Keratinocyte (primary cell): ENCODE measurements around the gene AP3B1. TPM values are rescaled to one million over a fixed set of nuclear protein-coding genes. Genes with fewer than 3 reads are reported as not detected.
A peak's percentile ranks its signal among the peaks of the same experiment; 100 is the strongest.

Source experiments
- DNase-seq: peaks from one replicate; pipeline ENCODE4 v3.0.0-alpha.2; 2011; ENCODE audit warnings: low read depth, missing footprints, low spot score
- FAIRE-seq: peaks from 2 replicates; lab custom pipeline; 2011; peaks lifted over from hg19 to GRCh38; lab: Jason Lieb, UNC
- H2AFZ ChIP-seq: 2 replicates; pipeline ENCODE4 v1.6.0; 2012; ENCODE audit warnings: low read length, control low read depth, inconsistent platforms; ENCODE audit not compliant: control insufficient read depth
- H3K27ac ChIP-seq: 2 replicates; pipeline ENCODE4 v1.5.1; 2011; ENCODE audit warnings: low read length; ENCODE audit not compliant: control insufficient read depth, insufficient read depth
- H3K27me3 ChIP-seq: 3 replicates; pipeline ENCODE4 v1.6.0; 2011; ENCODE audit warnings: low read length; ENCODE audit not compliant: control insufficient read depth, insufficient read depth; ENCODE audit errors: extremely low read depth
- H3K36me3 ChIP-seq, 2 experiments: 2 replicates in 1 of 2; 3 replicates in 1 of 2; pipeline ENCODE4 v1.5.1; 2011; ENCODE audit warnings: low read length in 2 of 2, mild to moderate bottlenecking in 1 of 2; ENCODE audit not compliant: control insufficient read depth in 2 of 2, insufficient read depth in 2 of 2; ENCODE audit errors: extremely low read depth in 1 of 2
- H3K4me1 ChIP-seq: 3 replicates; pipeline ENCODE4 v1.5.1; 2011; ENCODE audit warnings: low read length; ENCODE audit not compliant: control insufficient read depth, insufficient read depth; ENCODE audit errors: extremely low read depth
- H3K4me2 ChIP-seq: 3 replicates; pipeline ENCODE4 v1.6.0; 2011; ENCODE audit warnings: low read depth, low read length; ENCODE audit not compliant: control insufficient read depth, insufficient read depth; ENCODE audit errors: extremely low read depth
- H3K4me3 ChIP-seq, 3 experiments: fragments of 200-600 bp in 1 of 3; sonication (generic) in 1 of 3; 2 replicates in 2 of 3; 3 replicates in 1 of 3; pipeline ENCODE4 v1.5.1; 2011 to 2016; ENCODE audit warnings: low read length in 3 of 3, mild to moderate bottlenecking in 3 of 3, control low read depth in 2 of 3, inconsistent platforms in 1 of 3, low read depth in 1 of 3, mixed read lengths in 1 of 3, mixed run types in 1 of 3, moderate library complexity in 1 of 3; ENCODE audit not compliant: control insufficient read depth in 2 of 3, insufficient read depth in 2 of 3; ENCODE audit errors: extremely low read depth in 1 of 3
- H3K79me2 ChIP-seq: 2 replicates; pipeline ENCODE4 v1.6.0; 2012; ENCODE audit warnings: low read length; ENCODE audit not compliant: control insufficient read depth, insufficient read depth
- H3K9ac ChIP-seq: 3 replicates; pipeline ENCODE4 v1.6.0; 2011; ENCODE audit warnings: low read length; ENCODE audit not compliant: control insufficient read depth, insufficient read depth; ENCODE audit errors: extremely low read depth
- H3K9me1 ChIP-seq: 3 replicates; pipeline ENCODE4 v1.6.0; 2011; ENCODE audit warnings: low read length; ENCODE audit not compliant: control insufficient read depth, insufficient read depth; ENCODE audit errors: extremely low read depth
- H3K9me3 ChIP-seq: 2 replicates; pipeline ENCODE4 v1.5.1; 2012; ENCODE audit warnings: low read depth, low read length; ENCODE audit not compliant: control insufficient read depth
- H4K20me1 ChIP-seq: 3 replicates; pipeline ENCODE4 v1.6.0; 2011; ENCODE audit warnings: low read length; ENCODE audit not compliant: control insufficient read depth, insufficient read depth; ENCODE audit errors: extremely low read depth
- EZH2 ChIP-seq: IDR thresholded peaks from one replicate; pipeline ENCODE4 v1.6.1; 2012; ENCODE audit warnings: inconsistent platforms, mild to moderate bottlenecking, low read length, moderate library complexity
- dilution Hi-C: fragments of 300-500 bp; cut with MboI; formaldehyde crosslinking; loops from one replicate; pipeline ENCODE4 v1.7.0; 2020; ENCODE audit warnings: low sequenced_read_pairs; ENCODE audit not compliant: extremely low pct_ligation_motif_present
- polyA plus RNA-seq, 5 experiments: library from polyadenylated mRNA; depleted of rRNA in 3 of 5; stranded (reverse) in 3 of 5; stranded (forward) in 1 of 5; unstranded in 1 of 5; fragments of >200 nt; gene quantifications; 1 replicate in 1 of 5; 2 replicates in 3 of 5; 3 replicates in 1 of 5; pipeline versions ENCODE4 v1.2.1 to v1.2.3, GENCODE V29; 2011 to 2012; ENCODE audit warnings: missing spikeins in 2 of 5, low read depth in 1 of 5, low replicate concordance in 1 of 5
- TF ChIP-seq, protein P1 (sequence below), 3 experiments: IDR thresholded peaks in 1 of 3; conservative IDR thresholded peaks in 1 of 3; optimal IDR thresholded peaks in 1 of 3; 2 replicates in 2 of 3; 3 replicates in 1 of 3; pipeline versions ENCODE3 to v1.5.1; 2011; ENCODE audit warnings: low read length in 3 of 3, mild to moderate bottlenecking in 3 of 3, moderate library complexity in 2 of 3, control low read depth in 1 of 3, inconsistent platforms in 1 of 3; ENCODE audit not compliant: insufficient read depth in 2 of 3; ENCODE audit errors: extremely low read depth in 1 of 3

AP3B1 gene
- polyA plus RNA-seq, 1 donor (not counting 4 experiments of a cell fraction or from before 2014, with no cell fraction given), result 65.1 TPM

GRCh38 chr5:78331523-78332080 lies 37.1 kb upstream of the AP3B1 start:
- Histone ChIP-seq H3K36me3 (no peaks in the 10 kb centered on the region), H3K9me1 (no peaks in the 10 kb centered on the region), H3K4me1 (peaks cover 22% of the 10 kb centered on the region), H2AFZ (no peak overlapping the region), H3K79me2 (no peaks in the 10 kb centered on the region), H3K4me2 (no peak overlapping the region), H4K20me1 (no peaks in the 10 kb centered on the region), H3K4me3 (no peak overlapping the region), H3K27me3 (no peaks in the 10 kb centered on the region), H3K27ac (no peak overlapping the region), H3K9ac (no peak overlapping the region), H3K9me3 (no peaks in the 10 kb centered on the region)
- dilution Hi-C loops, result no loop called here
- no peak for TF ChIP-seq EZH2
- TF ChIP-seq, protein P1, sequence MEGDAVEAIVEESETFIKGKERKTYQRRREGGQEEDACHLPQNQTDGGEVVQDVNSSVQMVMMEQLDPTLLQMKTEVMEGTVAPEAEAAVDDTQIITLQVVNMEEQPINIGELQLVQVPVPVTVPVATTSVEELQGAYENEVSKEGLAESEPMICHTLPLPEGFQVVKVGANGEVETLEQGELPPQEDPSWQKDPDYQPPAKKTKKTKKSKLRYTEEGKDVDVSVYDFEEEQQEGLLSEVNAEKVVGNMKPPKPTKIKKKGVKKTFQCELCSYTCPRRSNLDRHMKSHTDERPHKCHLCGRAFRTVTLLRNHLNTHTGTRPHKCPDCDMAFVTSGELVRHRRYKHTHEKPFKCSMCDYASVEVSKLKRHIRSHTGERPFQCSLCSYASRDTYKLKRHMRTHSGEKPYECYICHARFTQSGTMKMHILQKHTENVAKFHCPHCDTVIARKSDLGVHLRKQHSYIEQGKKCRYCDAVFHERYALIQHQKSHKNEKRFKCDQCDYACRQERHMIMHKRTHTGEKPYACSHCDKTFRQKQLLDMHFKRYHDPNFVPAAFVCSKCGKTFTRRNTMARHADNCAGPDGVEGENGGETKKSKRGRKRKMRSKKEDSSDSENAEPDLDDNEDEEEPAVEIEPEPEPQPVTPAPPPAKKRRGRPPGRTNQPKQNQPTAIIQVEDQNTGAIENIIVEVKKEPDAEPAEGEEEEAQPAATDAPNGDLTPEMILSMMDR (optimal IDR thresholded peaks at IDR 0.05 in 1 of 3, IDR thresholded peaks at IDR 0.05 in 1 of 3, conservative IDR thresholded peaks at IDR 0.05 in 1 of 3; ENCODE audit: extremely low read depth in 1 of 3, insufficient read depth in 2 of 3, low read length in 3 of 3), result no peak
- FAIRE-seq, result no peak
- DNase-seq, result no peak

- Histone ChIP-seq H3K9me3 (no peaks in the 10 kb centered on the region), H2AFZ (no peak overlapping the region), H3K4me3 (no peak overlapping the region), H4K20me1 (no peaks in the 10 kb centered on the region), H3K9me1 (no peaks in the 10 kb centered on the region), H3K27ac (peak overlapping the region; percentile 43), H3K4me2 (peak overlapping the region; percentile 1), H3K9ac (no peak overlapping the region), H3K4me1 (peaks cover 22% of the 10 kb centered on the region), H3K79me2 (no peaks in the 10 kb centered on the region), H3K36me3 (no peaks in the 10 kb centered on the region), H3K27me3 (no peaks in the 10 kb centered on the region)
- peak; percentile 60 for FAIRE-seq
- DNase-seq, result no peak
- no peak for TF ChIP-seq EZH2
- TF ChIP-seq, protein P1 (optimal IDR thresholded peaks at IDR 0.05 in 1 of 3, IDR thresholded peaks at IDR 0.05 in 1 of 3, conservative IDR thresholded peaks at IDR 0.05 in 1 of 3; ENCODE audit: extremely low read depth in 1 of 3, insufficient read depth in 2 of 3, low read length in 3 of 3), result no peak
- dilution Hi-C loops, result no loop called here
Observed at GRCh38 chr5:78328585-78329173, 34.2 kb upstream of the AP3B1 start.
